Measurements from ENCODE around the gene ZACN. TPM values are rescaled to one million over a fixed set of nuclear protein-coding genes. Genes with fewer than 3 reads are reported as not detected.
"Not testable (repeated sequence)": the region's sequence is repeated elsewhere in the genome, so short reads cannot be mapped to it uniquely, and the experiment has no call there.

The ZACN gene
- polyA plus RNA-seq, 1 of the 3 experiments (the other 2 are of a cell fraction): not detected

- H2AFZ ChIP-seq (ENCODE audit: low read depth): no peak overlapping the region
- H3K36me3 ChIP-seq (replicated peaks in 1 of 2; ENCODE audit: control insufficient read depth in 1 of 2, insufficient read depth in 2 of 2, low read length in 1 of 2): peaks cover 62 to 72% of the 10 kb centered on the region in 2 experiments
- ChIA-PET POLR2A (interaction anchor here (0.7 kb wide), 1 partner anchor 41 kb away, joined by 3 read pairs; no protein-coding TSS in a partner anchor), CTCF (interaction anchor here (0.7 to 13.5 kb wide), 2 partner anchors 25 to 35 kb away, joined by 3 to 133 read pairs; no protein-coding TSS in a partner anchor)
- peaks cover 11% of the 10 kb centered on the region for H3F3A ChIP-seq (replicated peaks; ENCODE audit: insufficient read depth)
- H4K20me1 ChIP-seq (ENCODE audit: insufficient read depth): no peaks in the 10 kb centered on the region
- H3K79me2 ChIP-seq (ENCODE audit: insufficient read depth): no peaks in the 10 kb centered on the region
- TF ChIP-seq TEAD4 (IDR thresholded peaks at IDR 0.05; ENCODE audit: borderline replicate concordance, insufficient read depth) (no peak), RCOR1 (IDR thresholded peaks at IDR 0.05; ENCODE audit: low read length) (no peak), GABPA (IDR thresholded peaks at IDR 0.05; ENCODE audit: low read depth) (no peak), RAD21 (IDR thresholded peaks at IDR 0.05; ENCODE audit: low read length) (no peak), USF2 (IDR thresholded peaks at IDR 0.05; ENCODE audit: borderline replicate concordance, low read depth, low read length) (no peak), EP300 (IDR thresholded peaks at IDR 0.05; ENCODE audit: borderline replicate concordance in 1 of 2, low read depth in 1 of 2, low read length in 1 of 2) (no peak), FOXM1 (IDR thresholded peaks at IDR 0.05; ENCODE audit: low read depth) (no peak), RXRA (IDR thresholded peaks at IDR 0.05; ENCODE audit: borderline replicate concordance, low read depth) (no peak), TAF1 (IDR thresholded peaks at IDR 0.05; ENCODE audit: borderline replicate concordance, low read depth, low read length) (no peak), CHD2 (IDR thresholded peaks at IDR 0.05; ENCODE audit: low read length, partially characterized antibody) (no peak), POLR2AphosphoS5 (IDR thresholded peaks at IDR 0.05; ENCODE audit: low read depth, low read length) (no peak), FOSL2 (IDR thresholded peaks at IDR 0.05; ENCODE audit: borderline replicate concordance, low read depth) (no peak), MXI1 (IDR thresholded peaks at IDR 0.05; ENCODE audit: low read depth, low read length) (no peak), SIN3A (IDR thresholded peaks at IDR 0.05; ENCODE audit: borderline replicate concordance, low read depth, low read length) (no peak), MAX (IDR thresholded peaks at IDR 0.05; ENCODE audit: low read depth) (no peak), SMC3 (IDR thresholded peaks at IDR 0.05; ENCODE audit: low read depth, low read length) (no peak), NFIC (IDR thresholded peaks at IDR 0.05; ENCODE audit: borderline replicate concordance) (no peak), TCF12 (IDR thresholded peaks at IDR 0.05) (no peak)
- H3K9ac ChIP-seq: no peak overlapping the region
- no peak overlapping the region for H3K4me3 ChIP-seq (ENCODE audit: low read depth in 2 of 2, low read length in 1 of 2)
- no peak overlapping the region for H3K4me2 ChIP-seq
- 96% methylated on average over 6 of the region's 6 CpGs for WGBS (ENCODE audit: low lambda C conversion rate)
- DNase-seq: no peak
- no peaks in the 10 kb centered on the region for H3K27me3 ChIP-seq (ENCODE audit: insufficient read depth)
- no peak overlapping the region for H3K27ac ChIP-seq (ENCODE audit: low read depth in 2 of 2, low read length in 1 of 2)
- peaks cover 0 to 12% of the 10 kb centered on the region in 2 experiments; a peak in 1 of 4 replicates for H3K4me1 ChIP-seq (ENCODE audit: control insufficient read depth in 1 of 2, insufficient read depth in 2 of 2, low read depth in 1 of 2, low read length in 1 of 2)
- H3K9me3 ChIP-seq: no peaks in the 10 kb centered on the region
- H3K9me2 ChIP-seq: no peaks in the 10 kb centered on the region
Measured at GRCh38 chr17:76040376-76040775, 38.6 kb upstream of the ZACN start.

- CTCF ChIA-PET: interaction anchor here (0.6 to 2.5 kb wide), 6 partner anchors 8 to 295 kb away, joined by 3 to 10 read pairs (median 3); no protein-coding TSS in a partner anchor
- H3K9me3 ChIP-seq; H3K79me2 ChIP-seq (ENCODE audit: insufficient read depth); H3K9me2 ChIP-seq; H4K20me1 ChIP-seq (ENCODE audit: insufficient read depth); DNase-seq; POLR2A ChIA-PET; H3K27me3 ChIP-seq (ENCODE audit: insufficient read depth); H3K4me3 ChIP-seq (ENCODE audit: low read depth in 2 of 2, low read length in 1 of 2); H2AFZ ChIP-seq (ENCODE audit: low read depth); H3K4me1 ChIP-seq (ENCODE audit: control insufficient read depth in 1 of 2, insufficient read depth in 2 of 2, low read depth in 1 of 2, low read length in 1 of 2); H3K4me2 ChIP-seq; H3F3A ChIP-seq (replicated peaks; ENCODE audit: insufficient read depth); H3K9ac ChIP-seq; H3K27ac ChIP-seq (ENCODE audit: low read depth in 2 of 2, low read length in 1 of 2): not testable (repeated sequence)
- 97% methylated on average over 3 of the region's 3 CpGs for WGBS (ENCODE audit: low lambda C conversion rate)
- H3K36me3 ChIP-seq (replicated peaks in 1 of 2; ENCODE audit: control insufficient read depth in 1 of 2, insufficient read depth in 2 of 2, low read length in 1 of 2): peaks cover 79 to 95% of the 10 kb centered on the region in 2 experiments
Measured at GRCh38 chr17:76042868-76043267, 36.1 kb upstream of the ZACN start.

- H3K79me2 ChIP-seq (ENCODE audit: insufficient read depth); POLR2A ChIA-PET; H3K9ac ChIP-seq; H3K4me3 ChIP-seq (ENCODE audit: low read depth in 2 of 2, low read length in 1 of 2); H3K27ac ChIP-seq (ENCODE audit: low read depth in 2 of 2, low read length in 1 of 2); H3K4me2 ChIP-seq; H3K9me2 ChIP-seq; DNase-seq; H2AFZ ChIP-seq (ENCODE audit: low read depth); H3K27me3 ChIP-seq (ENCODE audit: insufficient read depth); H4K20me1 ChIP-seq (ENCODE audit: insufficient read depth); H3K9me3 ChIP-seq; H3F3A ChIP-seq (replicated peaks; ENCODE audit: insufficient read depth); H3K4me1 ChIP-seq (ENCODE audit: control insufficient read depth in 1 of 2, insufficient read depth in 2 of 2, low read depth in 1 of 2, low read length in 1 of 2): not testable (repeated sequence)
- 93% methylated on average over 11 of the region's 11 CpGs for WGBS (ENCODE audit: low lambda C conversion rate)
- H3K36me3 ChIP-seq (replicated peaks in 1 of 2; ENCODE audit: control insufficient read depth in 1 of 2, insufficient read depth in 2 of 2, low read length in 1 of 2): peaks cover 81 to 93% of the 10 kb centered on the region in 2 experiments
- CTCF ChIA-PET: interaction anchor here (2.6 kb wide), 1 partner anchor 30 kb away, joined by 12 read pairs; no protein-coding TSS in a partner anchor
Measured at GRCh38 chr17:76044475-76045007, 34.4 kb upstream of the ZACN start.
